ENCODE results near the gene MCRIP1. TPM values are rescaled to one million over a fixed set of nuclear protein-coding genes. Genes with fewer than 3 reads are reported as not detected.

Gene MCRIP1
- total RNA-seq, 1 experiment from 2014 or later: 115 TPM

- no TSS peak for BruUV-seq (replicated peaks)
- Histone ChIP-seq H3K36me3 (ENCODE audit: control insufficient read depth, insufficient read depth, low read length) (no peaks in the 10 kb centered on the region; the same call in 1 of the 2 replicates), H3K4me1 (ENCODE audit: control insufficient read depth, insufficient read depth, low read length) (peaks cover 4% of the 10 kb centered on the region; the same call in 1 of the 2 replicates), H3K4me3 (ENCODE audit: low read depth in 2 of 2, low read length in 2 of 2) (no peak overlapping the region), H3K9me3 (ENCODE audit: control insufficient read depth, insufficient read depth, low read depth, low read length) (no peaks in the 10 kb centered on the region), H3K27me3 (ENCODE audit: control insufficient read depth, insufficient read depth, low read length) (no peaks in the 10 kb centered on the region), H3K27ac (ENCODE audit: low read length) (no peak overlapping the region)
- DNase-seq (ENCODE audit: low read depth, low spot score) (no peak), ATAC-seq (no peak)
- TF ChIP-seq CTCF (IDR thresholded peaks at IDR 0.05) (no peak), TCF7L2 (IDR thresholded peaks at IDR 0.05; ENCODE audit: low read depth, low read length) (no peak), POLR2AphosphoS5 (IDR thresholded peaks at IDR 0.05; ENCODE audit: low read depth, low read length) (no peak), SIN3A (IDR thresholded peaks at IDR 0.05; ENCODE audit: borderline replicate concordance, insufficient read depth, low read depth, low read length) (no peak), REST (IDR thresholded peaks at IDR 0.05; ENCODE audit: insufficient read depth in 1 of 2, low read depth in 2 of 2, low read length in 1 of 2) (no peak)
- in situ Hi-C loops (cut with HindIII; ENCODE audit: low pct_unique_long_range_greater_than_20kb, low sequenced_read_pairs) (no loop called here), intact Hi-C loops (cut with micrococcal nuclease; ENCODE audit: unreplicated experiment) (no loop called here)
- POLR2A ChIA-PET: interaction anchor here (0.6 kb wide), 1 partner anchor 36 kb away, joined by 3 read pairs; no protein-coding TSS in a partner anchor
- CTCF ChIA-PET: no interaction called here
Observed at GRCh38 chr17:81837641-81838040, 4.5 kb upstream of the MCRIP1 start.

GRCh38 chr17:81834831-81835267 is 1.8 kb upstream of the MCRIP1 start, which contains the start of gene PPP1R27:
Gene PPP1R27 (minus strand): TSS chr17:81835050. CDS start chr17:81834953, 97 bp downstream.
- no peaks in the 10 kb centered on the region; the same call in 1 of the 2 replicates for H3K36me3 ChIP-seq (ENCODE audit: control insufficient read depth, insufficient read depth, low read length)
- BruUV-seq (replicated peaks): no TSS peak
- in situ Hi-C loops (cut with HindIII; ENCODE audit: low pct_unique_long_range_greater_than_20kb, low sequenced_read_pairs) (no loop called here), intact Hi-C loops (cut with micrococcal nuclease; ENCODE audit: unreplicated experiment) (no loop called here)
- H3K9me3 ChIP-seq (ENCODE audit: control insufficient read depth, insufficient read depth, low read depth, low read length): no peaks in the 10 kb centered on the region
- H3K27ac ChIP-seq (ENCODE audit: low read length): peak within 1 kb of the TSS; percentile 91
- no peak for TF ChIP-seq TCF7L2 (IDR thresholded peaks at IDR 0.05; ENCODE audit: low read depth, low read length)
- no peak for TF ChIP-seq POLR2AphosphoS5 (IDR thresholded peaks at IDR 0.05; ENCODE audit: low read depth, low read length)
- TF ChIP-seq SIN3A (IDR thresholded peaks at IDR 0.05; ENCODE audit: borderline replicate concordance, insufficient read depth, low read depth, low read length): no peak
- TF ChIP-seq CTCF (IDR thresholded peaks at IDR 0.05): no peak
- no peak for TF ChIP-seq REST (IDR thresholded peaks at IDR 0.05; ENCODE audit: insufficient read depth in 1 of 2, low read depth in 2 of 2, low read length in 1 of 2)
- H3K4me1 ChIP-seq (ENCODE audit: control insufficient read depth, insufficient read depth, low read length): peaks cover 12% of the 10 kb centered on the region
- no peaks in the 10 kb centered on the region for H3K27me3 ChIP-seq (ENCODE audit: control insufficient read depth, insufficient read depth, low read length)
- POLR2A ChIA-PET: no interaction called here
- H3K4me3 ChIP-seq (ENCODE audit: low read depth in 2 of 2, low read length in 2 of 2): peak within 1 kb of the TSS; percentile 60 to 72
- CTCF ChIA-PET: no interaction called here
- DNase-seq (ENCODE audit: low read depth, low spot score) (no peak), ATAC-seq (no peak)
